HFFc6 (cell line): ENCODE data around the gene RNF150. TPM values are rescaled to one million over a fixed set of nuclear protein-coding genes. Genes with fewer than 3 reads are reported as not detected.

Experiments used
- DNase-seq: peaks from one replicate; pipeline ENCODE4 v3.0.0-alpha.2; 2018
- H3K27ac Mint-ChIP-seq: 2 replicates; pipeline ENCODE4 v1.8.0; 2020; ENCODE audit warnings: mild to moderate bottlenecking, mixed read lengths
- H3K27me3 Mint-ChIP-seq: 2 replicates; pipeline ENCODE4 v1.8.0; 2021; ENCODE audit warnings: mild to moderate bottlenecking, moderate library complexity, mixed read lengths; ENCODE audit not compliant: insufficient read depth
- H3K36me3 Mint-ChIP-seq: 2 replicates; pipeline ENCODE4 v1.8.0; 2021; ENCODE audit warnings: low read depth, mixed read lengths
- H3K4me1 Mint-ChIP-seq: 2 replicates; pipeline ENCODE4 v1.8.0; 2020; ENCODE audit warnings: low read depth, mixed read lengths
- H3K4me3 Mint-ChIP-seq: 2 replicates; pipeline ENCODE4 v1.8.0; 2020; ENCODE audit warnings: mild to moderate bottlenecking, moderate library complexity, mixed read lengths
- H3K9me3 Mint-ChIP-seq: 2 replicates; pipeline ENCODE4 v1.8.0; 2020; ENCODE audit warnings: mild to moderate bottlenecking, mixed read lengths
- total RNA-seq, 6 experiments: library from RNA; stranded (reverse); fragmentation: NEBNext Ultra II Directional; extraction: Animal tissue kit (Norgen Biotek cat#: 25700); gene quantifications; 2 replicates in 1 of 6; 3 replicates in 5 of 6; pipeline ENCODE4 v1.2.3, GENCODE V29; 2021
- TF ChIP-seq, protein P1 (sequence below): fragments of 200-600 bp; sonication (generic); IDR thresholded peaks from 2 replicates; pipeline ENCODE4 v1.5.0; 2021; ENCODE audit warnings: antibody characterized with exemption, mild to moderate bottlenecking

RNF150 gene
- total RNA-seq, 6 experiments from 2014 or later = 15.1 to 24.2 (median 20.7) TPM

DNA sequence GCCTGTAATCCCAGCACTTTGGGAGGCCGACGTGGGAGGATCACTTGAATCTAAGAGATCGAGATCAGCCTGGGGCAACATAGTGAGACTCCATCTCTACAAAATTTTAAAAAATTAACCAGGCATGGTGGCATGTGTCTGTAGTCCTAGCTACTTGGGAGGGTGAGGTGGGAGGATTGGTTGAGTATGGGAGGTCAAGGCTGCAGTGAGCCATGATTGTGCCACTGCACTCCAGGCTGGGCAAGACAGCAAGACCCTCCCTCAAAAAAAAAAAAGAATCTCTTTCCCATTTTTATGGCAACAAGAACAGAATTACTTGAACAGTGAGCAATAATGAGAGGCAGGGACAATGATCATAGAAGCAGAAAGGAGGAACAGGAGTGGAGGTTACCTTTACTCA is 94.8 kb downstream of the RNF150 start:
- Mint-ChIP-seq H3K9me3 (peaks cover 4% of the 10 kb centered on the region; the same call in 1 of the 2 replicates), H3K4me1 (peaks cover 38% of the 10 kb centered on the region), H3K27ac (no peak overlapping the region), H3K27me3 (no peaks in the 10 kb centered on the region; the same call in 1 of the 2 replicates), H3K36me3 (peaks cover 11% of the 10 kb centered on the region), H3K4me3 (no peak overlapping the region)
- DNase-seq = no peak
- TF ChIP-seq, protein P1, sequence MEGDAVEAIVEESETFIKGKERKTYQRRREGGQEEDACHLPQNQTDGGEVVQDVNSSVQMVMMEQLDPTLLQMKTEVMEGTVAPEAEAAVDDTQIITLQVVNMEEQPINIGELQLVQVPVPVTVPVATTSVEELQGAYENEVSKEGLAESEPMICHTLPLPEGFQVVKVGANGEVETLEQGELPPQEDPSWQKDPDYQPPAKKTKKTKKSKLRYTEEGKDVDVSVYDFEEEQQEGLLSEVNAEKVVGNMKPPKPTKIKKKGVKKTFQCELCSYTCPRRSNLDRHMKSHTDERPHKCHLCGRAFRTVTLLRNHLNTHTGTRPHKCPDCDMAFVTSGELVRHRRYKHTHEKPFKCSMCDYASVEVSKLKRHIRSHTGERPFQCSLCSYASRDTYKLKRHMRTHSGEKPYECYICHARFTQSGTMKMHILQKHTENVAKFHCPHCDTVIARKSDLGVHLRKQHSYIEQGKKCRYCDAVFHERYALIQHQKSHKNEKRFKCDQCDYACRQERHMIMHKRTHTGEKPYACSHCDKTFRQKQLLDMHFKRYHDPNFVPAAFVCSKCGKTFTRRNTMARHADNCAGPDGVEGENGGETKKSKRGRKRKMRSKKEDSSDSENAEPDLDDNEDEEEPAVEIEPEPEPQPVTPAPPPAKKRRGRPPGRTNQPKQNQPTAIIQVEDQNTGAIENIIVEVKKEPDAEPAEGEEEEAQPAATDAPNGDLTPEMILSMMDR = no peak

DNA sequence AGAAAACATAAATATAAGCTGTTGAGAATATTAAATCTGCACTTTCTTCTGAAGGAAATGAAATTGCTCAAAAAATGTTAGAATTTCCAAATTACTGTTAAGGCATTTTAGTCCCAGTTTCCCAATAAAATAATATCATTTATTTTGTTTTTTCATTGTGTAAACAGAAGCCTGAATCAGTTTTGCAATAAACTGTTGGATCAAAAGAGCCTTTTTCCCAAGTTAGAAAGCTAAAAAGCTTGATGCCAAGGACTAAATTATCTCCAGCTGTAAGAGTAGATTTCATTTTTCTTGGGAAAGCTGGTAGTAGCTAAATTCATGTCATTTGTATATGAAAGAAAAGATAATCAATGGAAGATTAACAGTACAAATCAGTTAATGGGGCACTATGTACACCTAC is 95.8 kb downstream of the RNF150 start:
- Mint-ChIP-seq H3K4me1 (peaks cover 38% of the 10 kb centered on the region), H3K27ac (no peak overlapping the region), H3K27me3 (no peaks in the 10 kb centered on the region; the same call in 1 of the 2 replicates), H3K36me3 (peaks cover 16% of the 10 kb centered on the region), H3K4me3 (no peak overlapping the region), H3K9me3 (peaks cover 4% of the 10 kb centered on the region; the same call in 1 of the 2 replicates)
- DNase-seq = no peak
- TF ChIP-seq, protein P1 = no peak

DNA sequence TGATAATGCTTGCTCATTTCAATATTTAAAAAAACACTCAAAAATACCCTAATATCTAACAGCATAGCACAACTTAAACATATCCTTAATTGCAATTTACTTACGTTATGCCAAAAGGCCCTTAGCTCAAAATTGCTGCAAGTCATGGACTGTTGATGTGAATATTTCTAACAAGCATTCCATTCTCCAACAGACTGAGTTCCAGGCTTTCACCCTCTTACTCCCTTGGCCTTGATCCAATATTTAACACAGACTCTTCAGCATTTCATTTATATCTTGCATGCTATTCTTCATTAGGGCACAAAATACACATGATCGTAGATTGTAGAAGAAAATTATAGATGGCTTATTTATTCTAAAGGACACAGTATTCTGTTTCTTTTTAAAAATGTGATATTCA is 96.5 kb downstream of the RNF150 start:
- TF ChIP-seq, protein P1 = no peak
- Mint-ChIP-seq H3K27me3 (no peaks in the 10 kb centered on the region; the same call in 1 of the 2 replicates), H3K4me3 (no peak overlapping the region), H3K27ac (no peak overlapping the region), H3K36me3 (peaks cover 16% of the 10 kb centered on the region), H3K9me3 (peaks cover 4% of the 10 kb centered on the region; the same call in 1 of the 2 replicates), H3K4me1 (peaks cover 38% of the 10 kb centered on the region)
- DNase-seq = peak; percentile 9

DNA sequence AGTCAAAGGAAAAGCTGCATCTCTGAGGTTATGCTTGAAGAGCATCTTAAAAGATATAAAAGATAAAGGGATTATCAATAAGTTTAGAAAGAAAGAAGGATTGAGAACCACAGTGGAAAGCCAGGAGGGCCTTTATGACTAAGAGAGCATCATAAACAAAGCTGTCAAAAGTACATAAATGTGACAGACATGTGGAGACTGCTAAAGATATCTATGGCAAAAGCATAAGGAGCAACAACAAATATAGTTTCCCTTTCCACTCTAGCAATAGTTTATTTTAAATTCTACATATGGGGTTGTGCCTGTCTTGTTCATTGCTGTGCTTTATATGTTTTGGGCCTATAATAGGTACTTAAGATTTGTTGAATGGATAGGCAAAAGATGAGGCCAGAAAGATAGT is 97.3 kb downstream of the RNF150 start:
- no peak for DNase-seq
- Mint-ChIP-seq H3K4me3 (no peak overlapping the region), H3K27ac (no peak overlapping the region), H3K27me3 (no peaks in the 10 kb centered on the region; the same call in 1 of the 2 replicates), H3K9me3 (peaks cover 4% of the 10 kb centered on the region; the same call in 1 of the 2 replicates), H3K4me1 (peaks cover 31% of the 10 kb centered on the region), H3K36me3 (peaks cover 16% of the 10 kb centered on the region)
- TF ChIP-seq, protein P1 = no peak

DNA sequence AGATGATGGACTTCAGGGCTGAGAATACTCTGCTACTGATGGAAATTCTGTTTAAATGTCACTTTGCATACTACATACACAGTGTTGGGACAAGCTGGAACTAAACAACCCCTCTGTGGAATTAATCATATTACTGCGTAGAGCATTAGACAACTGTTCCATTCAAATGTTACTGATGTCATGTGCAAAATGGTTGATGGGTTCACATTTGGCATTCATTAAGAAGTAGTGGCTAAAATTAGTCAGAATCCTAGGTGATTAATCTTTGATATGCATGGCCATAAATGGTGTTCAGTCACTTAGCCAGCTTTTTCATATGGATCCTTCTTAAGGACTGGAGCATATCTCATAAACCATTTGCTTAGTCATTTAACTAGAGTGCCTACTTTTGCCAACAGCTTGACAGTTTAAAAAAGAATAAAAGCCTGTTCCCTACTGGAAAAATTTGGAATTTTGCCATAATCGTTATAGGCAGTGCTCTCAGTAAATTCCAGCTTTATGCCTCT is 105.2 kb downstream of the RNF150 start:
- Mint-ChIP-seq H3K9me3 (no peaks in the 10 kb centered on the region), H3K4me3 (peak overlapping the region; percentile 33; the same call in 1 of the 2 replicates), H3K27me3 (no peaks in the 10 kb centered on the region), H3K27ac (peak overlapping the region; percentile 76), H3K36me3 (peaks cover 8% of the 10 kb centered on the region; the same call in 1 of the 2 replicates), H3K4me1 (peaks cover 30% of the 10 kb centered on the region)
- peak; percentile 90 for DNase-seq
- TF ChIP-seq, protein P1 = no peak
